B cell (primary cell): ENCODE measurements around the gene BRI3BP. TPM values are rescaled to one million over a fixed set of nuclear protein-coding genes. Genes with fewer than 3 reads are reported as not detected.

Experiments
- ATAC-seq: fragments of 200-7000 bp; cut with Tn5 transposase; one replicate; pipeline ENCODE4 v1.10.0; 2021; ENCODE audit warnings: low read depth, mild to moderate bottlenecking, moderate number of reproducible peaks, moderate library complexity
- CTCF ChIA-PET: fragments of 350-600 bp; sonication (Branson Sonifier 250); formaldehyde crosslinking; loops from one replicate; lab custom pipeline; 2021; ENCODE audit warnings: antibody characterized with exemption, inconsistent platforms; lab: Charles Lee
- POLR2A ChIA-PET: fragments of 350-600 bp; sonication (Branson Sonifier 250); formaldehyde crosslinking; loops from one replicate; lab custom pipeline; 2021; ENCODE audit warnings: antibody characterized with exemption; lab: Charles Lee
- DNase-seq: peaks from one replicate; pipeline ENCODE4 v3.0.0; 2013
- H2AFZ ChIP-seq: 2 replicates; pipeline ENCODE4 v1.6.1; 2012; ENCODE audit warnings: mild to moderate bottlenecking, low read depth, low read length; ENCODE audit not compliant: insufficient read depth, poor library complexity, severe bottlenecking
- H3K27ac ChIP-seq, 2 donors: 1 replicate in 1 of 2; 2 replicates in 1 of 2; pipeline ENCODE4 v1.5.1; 2012 to 2013; ENCODE audit warnings: low read length in 2 of 2, mild to moderate bottlenecking in 2 of 2, moderate library complexity in 1 of 2
- H3K27me3 ChIP-seq, 4 experiments: fragments of 200-600 bp in 1 of 4; sonication (generic) in 1 of 4; replicated peaks in 1 of 4; 1 replicate in 2 of 4; 2 replicates in 2 of 4; pipeline versions ENCODE4 v1.6.1 to v1.7.0; 2013 to 2016; ENCODE audit warnings: low read length in 3 of 4, mild to moderate bottlenecking in 2 of 4, mixed read lengths in 1 of 4, moderate library complexity in 1 of 4; ENCODE audit not compliant: insufficient read depth in 4 of 4, control insufficient read depth in 3 of 4; ENCODE audit errors: control extremely low read depth in 1 of 4
- H3K36me3 ChIP-seq, 2 experiments: replicated peaks in 1 of 2; 1 replicate in 1 of 2; 2 replicates in 1 of 2; pipeline versions ENCODE4 v1.6.1 to v1.7.1; 2013; ENCODE audit warnings: low read length in 1 of 2; ENCODE audit not compliant: insufficient read depth in 2 of 2, control insufficient read depth in 1 of 2; ENCODE audit errors: control extremely low read depth in 1 of 2, extremely low read depth in 1 of 2
- H3K4me1 ChIP-seq, 2 donors: fragments of 200-600 bp in 1 of 2; sonication (generic) in 1 of 2; 1 replicate in 1 of 2; 2 replicates in 1 of 2; pipeline versions ENCODE4 v1.5.1 to v1.6.1; 2013 to 2017; ENCODE audit warnings: low read length in 2 of 2; ENCODE audit not compliant: control insufficient read depth in 2 of 2, insufficient read depth in 2 of 2
- H3K4me2 ChIP-seq: replicated peaks from 2 replicates; pipeline ENCODE3; 2012; ENCODE audit warnings: mild to moderate bottlenecking, low read depth, low read length; ENCODE audit not compliant: poor library complexity, severe bottlenecking
- H3K4me3 ChIP-seq, 5 experiments: fragments of 200-600 bp in 1 of 5; sonication (generic) in 1 of 5; 1 replicate in 3 of 5; 2 replicates in 2 of 5; pipeline versions ENCODE4 v1.5.1 to v1.7.0; 2011 to 2016; ENCODE audit warnings: low read length in 4 of 5, mild to moderate bottlenecking in 4 of 5, low read depth in 2 of 5, control low read depth in 1 of 5, moderate library complexity in 1 of 5; ENCODE audit not compliant: insufficient read depth in 1 of 5; ENCODE audit errors: control extremely low read depth in 1 of 5, extremely low read depth in 1 of 5
- H3K79me2 ChIP-seq: fragments of 200-600 bp; sonication (generic); one replicate; pipeline ENCODE4 v1.6.0; 2016; ENCODE audit warnings: low read length; ENCODE audit not compliant: control insufficient read depth, insufficient read depth
- H3K9ac ChIP-seq: fragments of 200-600 bp; sonication (generic); 2 replicates; pipeline ENCODE4 v1.6.1; 2017; ENCODE audit warnings: mild to moderate bottlenecking, low read length, moderate library complexity
- H3K9me3 ChIP-seq, 3 donors: one replicate each; pipeline versions ENCODE4 v1.6.1 to v1.7.1; 2013; ENCODE audit warnings: low read length in 2 of 3; ENCODE audit not compliant: control insufficient read depth in 2 of 3, insufficient read depth in 1 of 3; ENCODE audit errors: control extremely low read depth in 1 of 3
- H4K20me1 ChIP-seq: 2 replicates; pipeline ENCODE4 v1.6.0; 2012; ENCODE audit warnings: mild to moderate bottlenecking, low read length; ENCODE audit not compliant: insufficient read depth, control insufficient read depth, poor library complexity, severe bottlenecking
- H3K27ac Mint-ChIP-seq: one replicate; pipeline ENCODE4 v1.8.0; 2021; ENCODE audit warnings: mixed read lengths
- H3K27me3 Mint-ChIP-seq: one replicate; pipeline ENCODE4 v1.8.0; 2021; ENCODE audit warnings: mixed read lengths
- H3K4me1 Mint-ChIP-seq: one replicate; pipeline ENCODE4 v1.8.0; 2021; ENCODE audit warnings: mixed read lengths
- H3K4me3 Mint-ChIP-seq: one replicate; pipeline ENCODE4 v1.8.0; 2021; ENCODE audit warnings: mixed read lengths
- H3K9me3 Mint-ChIP-seq: one replicate; pipeline ENCODE4 v1.8.0; 2022; ENCODE audit warnings: mixed read lengths; ENCODE audit not compliant: insufficient read depth
- EZH2 ChIP-seq: IDR thresholded peaks from 2 replicates; pipeline ENCODE4 v1.6.1; 2012; ENCODE audit warnings: borderline replicate concordance, low read depth, mild to moderate bottlenecking, moderate library complexity, low read length; ENCODE audit not compliant: insufficient read depth, poor library complexity, severe bottlenecking
- WGBS: methylation state at CpG from one replicate; pipeline ENCODE4 v1.1.5; 2013; ENCODE audit warnings: missing lambda C conversion rate; ENCODE audit not compliant: insufficient coverage; 5-methylcytosine and 5-hydroxymethylcytosine counted together
- intact Hi-C: fragments of 100-400 bp; cut with micrococcal nuclease; formaldehyde crosslinking; loops from one replicate; pipeline ENCODE4 v1.10.0; 2022
- polyA plus RNA-seq: library from polyadenylated mRNA; depleted of rRNA; stranded (reverse); fragments of >200 nt; gene quantifications from 2 replicates; pipeline ENCODE4 v1.2.3, GENCODE V29; 2012
- total RNA-seq, 2 donors: library from RNA; stranded (reverse); fragments of 120-200 nt in 1 of 2; gene quantifications; 1 replicate in 1 of 2; 2 replicates in 1 of 2; pipeline versions ENCODE4 v1.2.3 to v1.2.4, GENCODE V29; 2013 to 2022
- TF ChIP-seq, protein P1 (sequence below): fragments of 200-600 bp; IDR thresholded peaks from one replicate; pipeline ENCODE4 v1.8.0; 2022; ENCODE audit warnings: antibody characterized with exemption, mild to moderate bottlenecking

The BRI3BP gene
- total and polyA plus RNA-seq, 2 donors (not counting 1 experiment from before 2014, with no cell fraction given): 5.2 to 14.3 TPM

DNA sequence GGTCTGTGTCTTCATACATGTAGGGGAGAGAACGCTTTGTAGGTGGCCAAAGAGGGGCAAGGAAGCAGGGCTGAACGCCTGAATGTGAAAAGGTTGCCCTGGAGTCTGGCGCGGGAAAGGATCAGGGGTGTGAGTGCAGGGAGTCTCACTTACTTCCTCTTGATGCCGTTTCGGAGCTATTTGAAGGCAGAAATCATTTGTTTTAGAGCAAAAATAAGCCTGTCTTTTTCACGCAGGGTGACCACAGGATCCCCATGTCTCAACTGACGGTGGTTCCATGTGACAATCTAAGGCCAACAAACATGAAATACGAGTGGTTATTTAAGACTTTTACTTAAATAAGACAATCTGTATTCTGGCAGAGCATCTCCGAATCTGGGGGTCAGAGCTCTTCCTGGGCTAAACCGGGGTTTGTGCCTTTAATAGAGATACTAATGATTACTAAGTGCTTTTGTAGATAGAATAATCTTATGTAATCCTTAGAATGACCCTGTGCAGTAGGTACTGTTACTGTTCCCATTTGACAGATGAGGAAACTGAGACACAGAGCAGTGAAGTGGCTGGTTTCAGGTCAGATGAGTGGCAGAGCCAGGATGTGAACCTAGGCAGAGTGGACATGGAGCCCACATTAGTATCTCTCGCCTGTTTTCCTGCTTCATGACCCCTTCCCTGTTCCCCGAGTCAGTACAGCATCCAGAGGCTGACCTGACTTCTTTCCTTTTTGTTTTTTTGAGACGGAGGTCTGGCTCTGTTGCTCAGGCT is 1.9 kb downstream of the BRI3BP start:
- Mint-ChIP-seq H3K27me3 (no peaks in the 10 kb centered on the region), H3K27ac (peak overlapping the region; percentile 91), H3K4me3 (peak overlapping the region; percentile 94), H3K9me3 (no peaks in the 10 kb centered on the region), H3K4me1 (peaks cover 39% of the 10 kb centered on the region)
- peak overlapping the region; percentile 31 to 63 for H3K27ac ChIP-seq
- ATAC-seq: no peak
- peak overlapping the region; percentile 76 for H3K9ac ChIP-seq
- peak; percentile 61 for DNase-seq
- H4K20me1 ChIP-seq: no peaks in the 10 kb centered on the region
- ChIA-PET CTCF (interaction anchor here (1.2 to 1.6 kb wide), 5 partner anchors 54 to 77 kb away, joined by 3 to 6 read pairs (median 4); no protein-coding TSS in a partner anchor), POLR2A (interaction anchor here (0.8 to 2.8 kb wide), 3 partner anchors 54 to 81 kb away, joined by 3 to 11 read pairs (median 6); partner anchors contain the start of gene UBC)
- H3K79me2 ChIP-seq: peaks cover 55% of the 10 kb centered on the region
- WGBS: 4% methylated on average over 7 of the region's 14 CpGs
- H3K4me3 ChIP-seq: peak overlapping the region; percentile 61 to 98 (median 64)
- H3K4me1 ChIP-seq: peaks cover 29 to 40% of the 10 kb centered on the region in 2 donors
- peak overlapping the region; percentile 93 for H3K4me2 ChIP-seq
- no peaks in the 10 kb centered on the region for H3K27me3 ChIP-seq
- H3K9me3 ChIP-seq: no peaks in the 10 kb centered on the region
- TF ChIP-seq, protein P1, sequence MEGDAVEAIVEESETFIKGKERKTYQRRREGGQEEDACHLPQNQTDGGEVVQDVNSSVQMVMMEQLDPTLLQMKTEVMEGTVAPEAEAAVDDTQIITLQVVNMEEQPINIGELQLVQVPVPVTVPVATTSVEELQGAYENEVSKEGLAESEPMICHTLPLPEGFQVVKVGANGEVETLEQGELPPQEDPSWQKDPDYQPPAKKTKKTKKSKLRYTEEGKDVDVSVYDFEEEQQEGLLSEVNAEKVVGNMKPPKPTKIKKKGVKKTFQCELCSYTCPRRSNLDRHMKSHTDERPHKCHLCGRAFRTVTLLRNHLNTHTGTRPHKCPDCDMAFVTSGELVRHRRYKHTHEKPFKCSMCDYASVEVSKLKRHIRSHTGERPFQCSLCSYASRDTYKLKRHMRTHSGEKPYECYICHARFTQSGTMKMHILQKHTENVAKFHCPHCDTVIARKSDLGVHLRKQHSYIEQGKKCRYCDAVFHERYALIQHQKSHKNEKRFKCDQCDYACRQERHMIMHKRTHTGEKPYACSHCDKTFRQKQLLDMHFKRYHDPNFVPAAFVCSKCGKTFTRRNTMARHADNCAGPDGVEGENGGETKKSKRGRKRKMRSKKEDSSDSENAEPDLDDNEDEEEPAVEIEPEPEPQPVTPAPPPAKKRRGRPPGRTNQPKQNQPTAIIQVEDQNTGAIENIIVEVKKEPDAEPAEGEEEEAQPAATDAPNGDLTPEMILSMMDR: no peak
- no peak for TF ChIP-seq EZH2
- intact Hi-C loops: loop anchor here (2.0 to 10.0 kb wide), 2 partner anchors 75 to 1021 kb away; partner anchors contain the start of genes CCDC92 and ZNF664
- H2AFZ ChIP-seq: peak overlapping the region; percentile 64
- no peaks in the 10 kb centered on the region for H3K36me3 ChIP-seq

DNA sequence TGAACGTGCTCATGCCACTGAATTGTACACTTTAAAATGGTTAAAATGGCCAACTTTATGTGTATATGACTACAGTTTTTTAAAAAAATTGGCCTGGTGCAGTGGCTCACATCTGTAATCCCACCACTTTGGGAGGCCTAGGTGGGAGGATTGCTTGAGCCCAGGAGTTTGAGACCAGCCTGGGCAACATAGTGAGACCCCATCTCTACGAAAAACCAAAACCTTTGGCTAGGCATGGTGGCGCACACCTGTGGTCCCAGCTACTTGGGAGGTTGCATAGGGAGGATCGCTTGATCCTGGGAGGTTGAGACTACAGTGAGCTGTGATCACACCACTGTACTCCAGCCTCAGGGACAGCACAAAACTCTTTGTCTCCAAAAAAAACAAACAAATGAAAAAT is 5.3 kb downstream of the BRI3BP start:
- Mint-ChIP-seq H3K4me3 (no peak overlapping the region), H3K27me3 (no peaks in the 10 kb centered on the region), H3K9me3 (no peaks in the 10 kb centered on the region), H3K4me1 (peaks cover 51% of the 10 kb centered on the region), H3K27ac (peak overlapping the region; percentile 51)
- Histone ChIP-seq H3K79me2 (peaks cover 87% of the 10 kb centered on the region), H2AFZ (no peak overlapping the region), H3K4me3 (no peak overlapping the region), H3K27ac (no peak overlapping the region), H3K4me2 (no peak overlapping the region), H3K9me3 (no peaks in the 10 kb centered on the region), H3K9ac (no peak overlapping the region), H4K20me1 (peaks cover 9% of the 10 kb centered on the region), H3K27me3 (no peaks in the 10 kb centered on the region), H3K36me3 (peaks cover 0 to 6% of the 10 kb centered on the region in 2 experiments), H3K4me1 (peaks cover 25 to 32% of the 10 kb centered on the region in 2 donors)
- POLR2A ChIA-PET: no interaction called here
- ATAC-seq: no peak
- CTCF ChIA-PET: no interaction called here
- 100% methylated on average over 2 of the region's 4 CpGs for WGBS
- intact Hi-C loops: loop anchor here (10.0 kb wide), 1 partner anchor 1024 kb away; the partner anchor contains the start of genes CCDC92 and ZNF664
- TF ChIP-seq EZH2: no peak
- TF ChIP-seq, protein P1: no peak
- DNase-seq: no peak
